ENCODE data around the gene ATP11C.
"Not testable (repeated sequence)": the region's sequence is repeated elsewhere in the genome, so short reads cannot be mapped to it uniquely, and the experiment has no call there.

ATP11C gene

GRCh38 chrX:139932901-139933796, at the start of gene ATP11C:
TSS of gene ATP11C (minus strand) at chrX:139933053. CDS start at chrX:139932042, 1,011 bp downstream.
- DNase-seq = peak; percentile 84

- DNase-seq = no peak
Measured at GRCh38 chrX:139974471-139974870, 41.6 kb upstream of the ATP11C start.

GRCh38 chrX:139972629-139973624, 40.1 kb upstream of the ATP11C start:
- no peak for DNase-seq

GRCh38 chrX:139972113-139972512, 39.3 kb upstream of the ATP11C start:
- no peak for DNase-seq

GRCh38 chrX:139971394-139971749, 38.5 kb upstream of the ATP11C start:
- DNase-seq = no peak

GRCh38 chrX:139969286-139969685, 36.4 kb upstream of the ATP11C start:
- DNase-seq = no peak

GRCh38 chrX:139967750-139968149, 34.9 kb upstream of the ATP11C start:
- DNase-seq = no peak

- peak; percentile 1 for DNase-seq
Measured at GRCh38 chrX:139967300-139967699, 34.4 kb upstream of the ATP11C start.

GRCh38 chrX:139966159-139966558, 33.3 kb upstream of the ATP11C start:
- DNase-seq = not testable (repeated sequence)

- no peak for DNase-seq
Measured at GRCh38 chrX:139965421-139965820, 32.6 kb upstream of the ATP11C start, which contains the start of gene CXorf66. TSS of gene CXorf66 (minus strand) at chrX:139965521. CDS start at chrX:139965496, 25 bp downstream.

- not testable (repeated sequence) for DNase-seq
Measured at GRCh38 chrX:139961091-139961490, 28.2 kb upstream of the ATP11C start.

- DNase-seq = no peak
Measured at GRCh38 chrX:139949703-139950102, 16.9 kb upstream of the ATP11C start.

GRCh38 chrX:139945075-139945474, 12.2 kb upstream of the ATP11C start:
- no peak for DNase-seq

GRCh38 chrX:139936259-139936658, 3.4 kb upstream of the ATP11C start:
- no peak for DNase-seq

- DNase-seq = no peak
Measured at GRCh38 chrX:139933904-139934303, 1.1 kb upstream of the ATP11C start.

GRCh38 chrX:139932073-139932900, 566 bp downstream of the ATP11C start:
- peak; percentile 70 for DNase-seq

- no peak for DNase-seq
Measured at GRCh38 chrX:139931646-139932072, 1.2 kb downstream of the ATP11C start.

- peak; percentile 60 for DNase-seq
Measured at GRCh38 chrX:139930916-139931645, 1.8 kb downstream of the ATP11C start.

- peak; percentile 17 for DNase-seq
Measured at GRCh38 chrX:139930401-139930800, 2.5 kb downstream of the ATP11C start.

- DNase-seq = peak; percentile 9
Measured at GRCh38 chrX:139929876-139930275, 3.0 kb downstream of the ATP11C start.

- no peak for DNase-seq
Measured at GRCh38 chrX:139924696-139925095, 8.2 kb downstream of the ATP11C start.
